ENCODE measurements around the gene ARMC12.
"Not testable (repeated sequence)": the region's sequence is repeated elsewhere in the genome, so short reads cannot be mapped to it uniquely, and the experiment has no call there.

ARMC12 gene

GRCh38 chr6:35736982-35737412 lies at the start of gene ARMC12:
TSS of gene ARMC12 (plus strand) at chr6:35737032. CDS start at chr6:35737109, 77 bp downstream.
- DNase-seq = no peak

GRCh38 chr6:35687658-35688604 lies 48.9 kb upstream of the ARMC12 start:
- DNase-seq = peak; percentile 61 to 69

DNA sequence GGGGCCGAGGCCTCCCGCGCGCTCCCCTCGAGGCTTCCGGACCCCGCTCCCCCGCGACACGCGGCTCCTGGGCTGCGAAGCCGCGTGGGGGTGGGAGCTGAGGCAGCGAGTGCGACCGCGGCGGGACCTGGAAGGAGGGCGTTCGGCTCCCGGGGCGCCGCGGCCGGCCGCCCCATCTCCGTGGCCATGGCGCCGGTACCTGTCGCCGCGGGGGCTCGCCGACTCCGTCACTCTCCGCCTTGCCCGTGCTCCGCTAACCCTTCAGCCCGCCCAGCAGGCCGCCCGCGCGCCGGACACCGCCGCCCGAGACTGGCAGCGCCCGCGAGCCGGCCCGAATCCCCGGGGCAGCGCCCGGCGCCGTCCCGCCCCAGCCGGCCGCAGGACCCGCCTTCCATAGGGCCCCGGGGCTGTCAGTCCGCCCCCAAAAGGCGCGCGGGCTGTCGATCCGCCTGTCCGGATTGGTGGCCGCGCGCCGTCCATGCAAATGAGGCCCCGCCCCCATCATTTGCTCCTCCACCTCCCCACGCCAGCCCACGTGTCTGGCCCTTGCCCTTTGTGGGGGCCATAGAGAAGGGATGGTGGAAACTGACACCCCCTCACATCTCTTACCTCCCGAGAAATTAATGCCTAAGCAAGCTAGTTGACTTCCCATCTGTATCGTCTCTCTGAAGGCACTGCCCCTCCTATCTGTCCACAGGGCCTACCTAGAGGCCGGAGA lies 48.1 kb upstream of the ARMC12 start, which contains the start of gene FKBP5:
TSS of gene FKBP5 (minus strand) at position 311 of the 718 bp plus-strand sequence. CDS start 46,091 bp downstream, outside the sequence.
- DNase-seq = peak; percentile 90 to 95

DNA sequence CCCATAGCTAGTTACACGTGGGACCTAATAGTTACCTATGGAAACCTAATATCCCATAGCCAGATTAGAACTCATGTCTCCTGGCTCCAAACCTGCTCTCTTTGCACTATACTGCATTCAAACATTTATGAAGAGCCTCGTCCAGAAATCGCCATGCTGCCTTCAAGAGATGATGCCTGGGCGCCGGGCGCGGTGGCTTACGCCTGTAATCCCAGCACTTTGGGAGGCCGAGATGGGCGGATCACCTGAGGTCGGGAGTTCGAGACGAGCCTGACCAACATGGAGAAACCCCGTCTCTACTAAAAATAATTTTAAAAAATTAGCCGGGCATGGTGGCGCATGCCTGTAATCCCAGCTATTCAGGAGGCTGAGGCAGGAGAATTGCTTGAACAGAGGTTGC lies 46.8 kb upstream of the ARMC12 start:
- DNase-seq = not testable (repeated sequence)

GRCh38 chr6:35690484-35690883 lies 46.3 kb upstream of the ARMC12 start:
- DNase-seq = no peak

DNA sequence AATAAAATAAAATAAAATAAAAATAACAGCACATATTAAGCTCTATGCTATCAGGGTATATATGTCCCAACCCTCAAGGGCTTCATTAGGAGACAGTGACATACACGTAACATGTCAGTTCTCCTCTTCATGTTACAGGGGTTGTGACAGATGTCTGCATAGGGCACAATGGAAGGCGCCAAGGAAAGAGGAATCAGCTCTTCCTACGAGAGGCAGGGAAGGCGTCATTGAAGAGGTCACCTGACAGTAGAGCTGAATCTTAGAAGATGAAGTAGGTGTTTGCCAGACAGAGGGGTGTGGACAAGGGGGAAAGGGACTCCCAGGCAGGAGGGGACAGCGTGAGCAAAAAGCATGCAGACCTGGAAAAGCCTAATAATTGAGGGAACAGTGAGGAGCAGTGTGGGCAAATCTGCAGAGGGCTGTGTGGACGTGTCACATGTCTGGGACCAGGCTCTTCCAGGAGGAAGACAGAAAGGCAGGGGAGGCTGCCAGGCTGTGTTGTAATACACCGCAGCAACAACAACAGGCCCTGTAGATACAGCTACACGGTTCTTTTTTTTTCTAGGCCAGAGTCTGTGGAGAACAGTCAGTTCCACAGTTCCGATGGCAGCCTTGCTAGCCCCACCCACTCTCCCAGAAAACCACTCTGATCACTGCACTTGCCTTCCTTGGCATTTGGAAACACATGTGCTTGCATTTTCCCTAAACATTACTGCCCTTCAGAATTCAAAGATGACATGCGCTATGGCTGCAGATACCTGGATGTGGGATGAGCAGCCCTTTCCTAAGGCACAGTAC lies 45.6 kb upstream of the ARMC12 start:
- DNase-seq = no peak

DNA sequence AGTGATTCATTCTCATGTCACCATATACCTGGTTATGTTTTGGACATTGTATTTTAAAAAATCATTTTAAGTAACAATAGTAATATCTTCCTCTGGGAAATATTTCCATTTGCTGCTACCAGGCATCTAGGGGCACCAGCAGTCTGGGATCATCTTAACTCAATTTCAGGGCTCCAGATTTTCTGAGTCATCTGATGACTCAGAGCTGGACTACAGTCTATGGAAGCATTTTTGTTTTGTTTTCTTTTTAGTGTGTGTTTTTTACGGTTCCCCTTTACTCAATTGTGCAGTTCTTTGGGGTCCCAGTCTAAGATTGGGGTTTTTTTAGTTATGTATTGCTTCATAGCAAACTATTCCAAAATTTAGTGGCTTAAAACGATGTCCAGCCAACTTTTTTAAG lies 42.4 kb upstream of the ARMC12 start:
- DNase-seq = no peak

DNA sequence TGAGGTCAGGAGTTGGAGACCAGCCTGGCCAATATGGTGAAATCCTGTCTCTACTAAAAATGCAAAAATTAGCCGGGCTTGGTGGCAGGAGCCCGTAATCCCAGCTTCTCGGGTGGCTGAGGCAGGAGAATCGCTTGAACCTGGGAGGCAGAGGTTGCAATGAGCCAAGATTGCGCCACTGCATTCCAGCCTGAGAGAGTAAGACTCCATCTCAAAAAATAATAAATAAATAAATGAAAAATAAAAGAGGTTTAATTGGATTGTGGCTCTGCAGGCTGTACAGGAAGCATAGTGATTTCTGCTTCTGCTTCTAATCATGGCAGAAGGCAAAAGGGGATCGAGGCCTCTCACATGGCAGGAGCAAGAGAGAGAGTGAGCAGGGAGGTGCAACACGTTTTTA lies 38.4 kb upstream of the ARMC12 start:
- not testable (repeated sequence) for DNase-seq

DNA sequence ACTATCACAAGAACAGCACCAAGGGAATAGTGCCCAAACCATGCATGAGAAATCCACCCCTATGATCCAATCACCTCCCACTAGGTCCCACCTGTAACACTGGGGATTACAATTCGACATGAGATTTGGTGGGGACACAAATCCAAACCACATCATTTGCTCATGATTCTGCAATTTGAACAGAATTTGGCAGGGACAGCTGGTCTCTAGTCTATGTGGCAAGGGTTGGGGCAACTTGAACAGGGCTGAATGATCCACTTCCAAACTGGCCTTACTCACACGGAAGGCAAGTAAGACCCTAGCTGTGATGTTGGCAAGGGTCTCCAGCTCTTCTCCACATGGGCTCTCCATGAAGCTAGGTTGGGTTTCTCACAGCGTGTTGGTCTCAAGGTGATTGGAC lies 38.0 kb upstream of the ARMC12 start:
- no peak for DNase-seq

DNA sequence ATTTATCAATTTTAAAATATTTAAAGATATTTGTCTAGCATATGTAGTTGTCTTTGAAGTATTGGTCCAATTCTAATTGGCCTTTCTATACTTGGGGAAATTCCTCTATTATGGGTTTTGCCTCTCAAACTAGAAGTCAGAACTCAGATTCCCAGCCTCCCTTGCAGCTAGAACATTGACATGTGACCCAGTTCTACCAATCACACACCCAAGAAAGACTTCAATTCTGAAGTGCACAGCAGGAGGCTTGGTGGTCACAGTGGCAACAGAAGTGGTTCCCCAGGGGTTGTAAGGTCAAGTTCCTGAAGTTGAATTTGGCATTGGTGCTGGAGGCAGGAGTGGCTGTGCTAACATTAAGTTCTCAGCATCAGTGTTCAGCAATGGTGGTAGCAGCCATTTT lies 33.3 kb upstream of the ARMC12 start:
- no peak for DNase-seq

- DNase-seq = no peak
Observed at GRCh38 chr6:35706468-35706867, 30.4 kb upstream of the ARMC12 start.

DNA sequence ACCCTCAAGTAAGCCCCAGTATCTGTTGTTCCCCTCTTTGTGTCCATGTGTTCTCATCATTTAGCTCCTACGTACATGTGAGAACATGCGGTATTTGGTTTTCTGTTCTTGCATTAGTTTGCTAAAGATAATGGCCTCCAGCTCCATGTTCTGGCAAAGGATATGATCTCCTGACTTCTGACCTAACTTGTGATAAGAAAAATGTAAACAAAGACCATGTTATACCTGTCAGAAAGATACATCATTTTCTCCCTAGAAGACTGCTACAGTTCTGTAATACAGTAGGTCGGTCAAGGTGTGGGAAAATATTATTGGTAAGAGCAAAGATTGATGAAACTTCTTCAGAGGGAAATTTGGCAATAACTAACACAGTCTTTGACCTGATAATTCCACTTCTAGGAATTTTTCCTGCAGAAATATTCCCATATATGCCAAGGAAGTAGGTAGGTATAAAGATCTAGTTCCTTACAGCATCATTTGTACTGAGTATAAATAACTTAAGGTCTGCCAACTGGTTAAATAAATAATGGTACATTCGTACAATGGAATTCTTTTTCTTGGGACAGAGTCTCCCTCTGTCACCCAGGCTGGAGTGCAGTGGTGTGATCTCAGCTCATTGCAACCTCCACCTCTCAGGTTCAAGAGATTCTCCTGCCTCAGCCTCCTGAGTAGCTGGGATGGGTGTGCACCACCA lies 29.0 kb upstream of the ARMC12 start:
- DNase-seq = no peak

GRCh38 chr6:35708585-35708984 lies 28.2 kb upstream of the ARMC12 start:
- DNase-seq = no peak

DNA sequence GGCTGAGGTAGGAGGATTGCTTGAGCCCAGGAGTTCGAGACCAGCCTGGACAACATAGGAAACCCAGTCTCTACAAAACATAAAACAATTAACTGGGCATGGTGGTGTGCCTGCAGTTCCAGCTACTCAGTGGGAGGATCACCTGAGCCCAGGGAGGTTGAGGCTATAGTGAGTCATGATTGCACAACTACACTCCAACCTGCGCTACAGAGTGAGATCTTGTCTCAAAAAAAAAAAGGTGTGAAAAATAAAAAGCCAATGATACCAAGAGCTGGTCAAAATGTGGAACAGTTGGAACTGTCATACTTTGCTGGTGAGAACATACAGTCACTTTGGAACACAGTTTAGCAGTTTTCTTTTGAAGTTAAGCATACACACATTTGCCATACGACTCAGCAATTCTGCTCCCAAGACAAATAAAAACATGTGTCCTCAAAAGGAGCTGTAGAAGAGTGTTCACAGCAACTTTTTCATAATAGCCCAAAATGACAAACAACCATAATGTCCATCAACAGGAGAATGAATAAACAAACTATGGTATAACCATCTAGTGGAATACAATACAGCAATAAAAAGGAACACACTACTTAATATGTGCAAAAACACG lies 26.5 kb upstream of the ARMC12 start:
- peak; percentile 35 to 50 for DNase-seq

DNA sequence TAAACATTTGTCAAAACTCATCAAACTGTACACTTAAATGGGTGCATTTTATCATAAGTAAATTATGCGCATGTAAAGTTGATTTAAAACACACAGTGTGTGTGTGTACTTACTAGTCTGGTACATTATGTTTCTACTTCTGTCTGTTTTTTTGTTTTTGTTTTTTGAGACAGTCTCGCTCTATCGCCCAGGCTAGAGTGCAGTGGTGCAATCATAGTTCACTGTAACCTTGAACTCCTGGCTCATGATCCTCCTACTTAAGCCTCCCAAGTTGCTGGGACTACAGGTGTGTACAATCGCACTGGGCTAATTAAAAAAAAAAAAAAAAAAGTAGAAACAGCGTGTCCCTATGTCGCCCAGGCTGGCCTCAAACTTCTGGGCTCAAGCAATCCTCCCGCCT lies 25.1 kb upstream of the ARMC12 start:
- no peak for DNase-seq

DNA sequence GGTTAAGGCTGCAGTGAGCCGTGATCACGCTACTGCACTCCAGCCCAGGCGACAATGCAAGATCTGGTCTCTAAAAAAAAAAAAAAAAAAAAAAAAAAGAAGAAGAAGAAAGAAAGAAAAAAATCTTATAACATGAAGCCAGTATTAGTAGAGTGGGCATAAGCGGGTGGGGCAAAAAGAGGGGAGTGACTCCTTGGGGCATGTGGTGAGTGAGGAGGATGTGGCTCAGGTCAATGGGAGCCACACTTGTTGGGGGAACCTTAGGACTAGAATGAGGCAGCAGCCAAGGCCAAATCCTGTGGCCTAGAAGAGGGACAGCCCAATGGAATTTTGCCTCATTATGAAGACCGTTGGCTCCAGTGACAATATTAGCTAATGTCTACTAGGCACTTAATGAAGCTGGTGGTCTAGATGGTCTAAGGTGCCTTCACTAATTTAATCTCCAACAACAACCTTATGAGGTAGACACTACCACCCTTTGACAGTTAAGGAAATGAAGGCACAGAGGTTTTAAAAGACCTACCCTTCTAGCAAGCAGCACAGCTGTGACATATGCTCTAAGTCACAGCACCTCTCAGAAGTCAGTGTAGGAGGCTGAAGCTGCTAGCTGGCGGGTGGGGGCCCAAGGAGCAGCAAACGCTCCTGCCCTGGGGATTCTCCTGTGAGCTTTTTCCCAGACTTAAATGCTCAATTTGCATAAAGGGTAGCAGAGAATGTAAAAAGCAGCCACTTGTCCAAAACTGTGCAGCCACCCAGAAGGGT lies 23.6 kb upstream of the ARMC12 start:
- no peak for DNase-seq

- no peak for DNase-seq
Observed at GRCh38 chr6:35716798-35717197, 20.0 kb upstream of the ARMC12 start.

DNA sequence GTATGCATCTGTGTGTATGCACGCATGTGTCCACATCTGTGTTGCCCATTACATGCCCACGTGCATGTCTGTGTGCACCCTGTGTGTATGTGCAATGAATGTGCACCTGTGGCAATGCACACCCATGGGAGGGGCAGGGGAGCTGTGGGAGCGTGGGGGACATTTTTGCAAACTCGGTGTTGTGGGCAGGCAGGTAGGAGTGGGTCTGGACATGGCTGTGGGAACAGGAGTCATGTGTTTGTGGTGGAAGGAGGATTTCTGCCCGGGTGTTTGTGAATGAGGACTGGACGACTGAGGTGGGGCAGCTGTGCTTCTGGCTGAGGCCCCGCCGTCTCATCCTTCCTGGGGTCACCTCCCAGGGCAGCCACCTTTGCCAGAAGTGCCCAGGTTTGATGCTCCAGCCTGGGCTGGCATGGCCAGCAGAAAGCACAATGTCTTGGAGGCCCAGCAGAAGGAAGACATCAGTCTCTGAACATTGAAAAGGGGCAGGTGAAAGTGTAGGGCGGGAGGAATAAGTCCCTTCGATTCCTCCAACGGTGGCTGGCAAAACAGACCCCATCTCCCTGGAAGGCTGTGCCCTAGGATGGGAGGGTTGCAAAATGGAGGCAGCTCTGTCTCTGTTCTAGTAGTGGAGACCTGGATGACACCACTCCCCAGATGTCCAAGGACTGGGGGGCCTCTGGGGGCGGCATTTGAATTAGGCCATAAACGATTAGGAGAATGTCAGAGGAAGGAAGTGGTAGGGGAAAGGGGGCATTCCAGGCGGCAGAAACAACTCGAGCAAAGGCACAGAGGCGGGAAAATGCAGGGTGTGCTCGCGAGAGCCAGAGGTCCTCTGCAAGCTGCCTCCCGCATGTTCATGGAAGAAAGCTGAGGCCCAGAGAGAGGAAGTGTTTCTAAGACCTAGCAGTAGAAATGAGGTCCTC lies 19.1 kb upstream of the ARMC12 start:
- no peak for DNase-seq

GRCh38 chr6:35718375-35718736 lies 18.5 kb upstream of the ARMC12 start:
- no peak for DNase-seq

GRCh38 chr6:35718911-35719381 lies 17.9 kb upstream of the ARMC12 start:
- DNase-seq = peak; percentile 35 to 52

Data from stimulated activated CD4-positive, alpha-beta T cell treated with anti-CD3 and anti-CD28 coated beads, Interleukin-2, amount 100 ng/mL, for 24 hours (primary cell).